ENCODE measurements around the gene THSD4.

- TF ChIP-seq POLR2AphosphoS5 (IDR thresholded peaks at IDR 0.05; ENCODE audit: borderline replicate concordance, low read depth, low read length) (no peak), EZH2 (IDR thresholded peaks at IDR 0.05) (no peak), FOXP2 (optimal IDR thresholded peaks at IDR 0.05; ENCODE audit: control extremely low read depth, extremely low read length, insufficient read depth) (no peak)
Measured at GRCh38 chr15:71337197-71337845, 222.1 kb downstream of the THSD4 start.

Measured in SK-N-MC (cell line).